Sigmoid colon (tissue), 4 donors: ENCODE data around the gene PROX2.

Experiments used
- POLR2A ChIP-seq, 2 donors: fragments of 450-650 bp; IDR thresholded peaks; one replicate each; pipeline ENCODE4 v1.6.1; 2016; ENCODE audit warnings: antibody characterized with exemption in 2 of 2, mild to moderate bottlenecking in 2 of 2, moderate library complexity in 2 of 2
- POLR2AphosphoS5 ChIP-seq, 4 donors: sonication (generic); formaldehyde crosslinking; IDR thresholded peaks; one replicate each; pipeline ENCODE4 v1.6.1; 2017; ENCODE audit warnings: antibody characterized with exemption in 4 of 4
- TF ChIP-seq, protein P1 (sequence below), 4 experiments: fragments of 450-650 bp in 3 of 4; fragments of 200-600 bp in 1 of 4; IDR thresholded peaks; one replicate each; pipeline ENCODE4 v1.5.1; 2016 to 2019; ENCODE audit warnings: antibody characterized with exemption in 4 of 4, mild to moderate bottlenecking in 3 of 4, moderate library complexity in 2 of 4

DNA sequence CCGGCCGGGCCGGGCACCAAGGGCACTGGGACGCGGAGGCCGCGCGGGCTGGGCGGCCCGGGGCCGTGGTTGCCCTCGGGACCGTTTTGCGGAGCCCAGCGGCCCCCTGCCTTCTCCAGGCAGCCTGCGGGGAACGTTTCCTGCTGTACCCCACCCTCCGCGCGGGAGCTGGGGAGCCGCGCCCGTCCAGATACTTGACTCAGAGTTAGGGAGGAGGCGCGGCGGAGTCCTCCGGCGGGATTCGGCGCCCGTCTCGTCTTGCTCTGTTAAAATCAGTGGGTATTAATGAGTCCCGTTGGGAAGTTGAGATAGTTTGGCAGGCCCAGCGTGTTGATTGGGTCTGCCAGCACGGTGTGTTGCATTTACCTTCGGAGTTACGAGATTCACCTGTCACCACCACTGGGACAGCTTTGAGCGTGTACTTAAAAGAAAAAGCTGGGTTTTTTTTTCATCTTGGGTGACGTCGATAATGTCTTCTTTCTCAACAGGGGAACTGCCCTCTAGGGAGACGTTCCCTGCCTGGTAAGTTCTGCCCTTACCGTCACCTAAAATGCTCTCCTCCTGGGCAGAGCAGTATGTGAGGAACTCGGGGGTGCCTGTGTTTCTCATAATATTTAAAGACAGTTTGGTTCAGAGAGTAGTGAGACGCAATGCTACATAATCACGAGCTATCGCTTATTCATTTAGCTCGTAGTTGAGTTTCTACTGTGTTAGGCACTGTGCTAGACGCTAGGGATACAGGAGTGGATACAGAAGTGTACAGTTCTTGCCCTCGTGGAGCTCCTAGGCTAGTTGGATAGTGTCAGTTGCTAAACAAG, 6.4 kb upstream of the PROX2 start:
- TF ChIP-seq, protein P1, sequence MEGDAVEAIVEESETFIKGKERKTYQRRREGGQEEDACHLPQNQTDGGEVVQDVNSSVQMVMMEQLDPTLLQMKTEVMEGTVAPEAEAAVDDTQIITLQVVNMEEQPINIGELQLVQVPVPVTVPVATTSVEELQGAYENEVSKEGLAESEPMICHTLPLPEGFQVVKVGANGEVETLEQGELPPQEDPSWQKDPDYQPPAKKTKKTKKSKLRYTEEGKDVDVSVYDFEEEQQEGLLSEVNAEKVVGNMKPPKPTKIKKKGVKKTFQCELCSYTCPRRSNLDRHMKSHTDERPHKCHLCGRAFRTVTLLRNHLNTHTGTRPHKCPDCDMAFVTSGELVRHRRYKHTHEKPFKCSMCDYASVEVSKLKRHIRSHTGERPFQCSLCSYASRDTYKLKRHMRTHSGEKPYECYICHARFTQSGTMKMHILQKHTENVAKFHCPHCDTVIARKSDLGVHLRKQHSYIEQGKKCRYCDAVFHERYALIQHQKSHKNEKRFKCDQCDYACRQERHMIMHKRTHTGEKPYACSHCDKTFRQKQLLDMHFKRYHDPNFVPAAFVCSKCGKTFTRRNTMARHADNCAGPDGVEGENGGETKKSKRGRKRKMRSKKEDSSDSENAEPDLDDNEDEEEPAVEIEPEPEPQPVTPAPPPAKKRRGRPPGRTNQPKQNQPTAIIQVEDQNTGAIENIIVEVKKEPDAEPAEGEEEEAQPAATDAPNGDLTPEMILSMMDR (IDR thresholded peaks at IDR 0.05) = no peak
- TF ChIP-seq POLR2AphosphoS5 (IDR thresholded peaks at IDR 0.05) (no peak), POLR2A (IDR thresholded peaks at IDR 0.05) (no peak)
